Mesenchymal stem cell (in vitro differentiated cells and primary cell): ENCODE results near the gene NMD3.

Experiments used
- DNase-seq: peaks from one replicate; pipeline ENCODE4 v3.0.0-alpha.2; 2013
- H2AFZ ChIP-seq: one replicate; pipeline ENCODE4 v1.6.1; 2013; ENCODE audit warnings: low read depth, mild to moderate bottlenecking, control low read depth, inconsistent platforms, low read length, moderate library complexity
- H2AK5ac ChIP-seq: 2 replicates; pipeline ENCODE4 v1.6.1; 2013; ENCODE audit warnings: low read length, moderate library complexity, mild to moderate bottlenecking, inconsistent platforms; ENCODE audit not compliant: severe bottlenecking
- H2BK120ac ChIP-seq: one replicate; pipeline ENCODE4 v1.6.1; 2013; ENCODE audit warnings: low read depth, mild to moderate bottlenecking, inconsistent platforms, low read length, moderate library complexity
- H2BK12ac ChIP-seq, 2 experiments: one replicate each; pipeline ENCODE4 v1.6.1; 2013; ENCODE audit warnings: inconsistent platforms in 2 of 2, low read length in 2 of 2, mild to moderate bottlenecking in 2 of 2, moderate library complexity in 2 of 2, control low read depth in 1 of 2
- H2BK15ac ChIP-seq: one replicate; pipeline ENCODE4 v1.6.1; 2013; ENCODE audit warnings: mild to moderate bottlenecking, low read depth, inconsistent platforms; ENCODE audit not compliant: poor library complexity, severe bottlenecking
- H2BK5ac ChIP-seq: 2 replicates; pipeline ENCODE4 v1.6.1; 2013; ENCODE audit warnings: low read depth, mild to moderate bottlenecking, low read length, control low read depth, inconsistent platforms; ENCODE audit not compliant: poor library complexity, severe bottlenecking
- H3K14ac ChIP-seq, 2 experiments: one replicate each; pipeline ENCODE4 v1.6.1; 2013; ENCODE audit warnings: inconsistent platforms in 2 of 2, low read length in 2 of 2, control low read depth in 1 of 2, mild to moderate bottlenecking in 1 of 2, moderate library complexity in 1 of 2
- H3K18ac ChIP-seq, 2 experiments: one replicate each; pipeline ENCODE4 v1.6.1; 2013; ENCODE audit warnings: inconsistent platforms in 2 of 2, low read length in 2 of 2, control low read depth in 1 of 2, low read depth in 1 of 2, mild to moderate bottlenecking in 1 of 2
- H3K23ac ChIP-seq, 2 experiments: one replicate each; pipeline ENCODE4 v1.6.1; 2013; ENCODE audit warnings: inconsistent platforms in 2 of 2, low read length in 2 of 2, mild to moderate bottlenecking in 2 of 2, moderate library complexity in 2 of 2, control low read depth in 1 of 2
- H3K27ac ChIP-seq: 2 replicates; pipeline ENCODE4 v1.5.1; 2013; ENCODE audit warnings: mild to moderate bottlenecking, moderate library complexity, low read length, control low read depth, inconsistent platforms; ENCODE audit not compliant: poor library complexity, severe bottlenecking
- H3K27me3 ChIP-seq, 2 experiments: 2 replicates each; pipeline versions ENCODE4 v1.6.1 to v1.7.0; 2013; ENCODE audit warnings: low read length in 2 of 2, mild to moderate bottlenecking in 2 of 2, moderate library complexity in 2 of 2, control low read depth in 1 of 2, inconsistent platforms in 1 of 2; ENCODE audit not compliant: control insufficient read depth in 1 of 2, insufficient read depth in 1 of 2
- H3K36me3 ChIP-seq, 2 experiments: 2 replicates each; pipeline versions ENCODE4 v1.6.1 to v1.7.0; 2013; ENCODE audit warnings: low read length in 2 of 2, control low read depth in 1 of 2, inconsistent platforms in 1 of 2, low read depth in 1 of 2, mild to moderate bottlenecking in 1 of 2; ENCODE audit not compliant: insufficient read depth in 2 of 2, control insufficient read depth in 1 of 2
- H3K4ac ChIP-seq, 2 experiments: one replicate each; pipeline ENCODE4 v1.6.1; 2013; ENCODE audit warnings: inconsistent platforms in 2 of 2, low read length in 2 of 2, mild to moderate bottlenecking in 2 of 2, moderate library complexity in 2 of 2, control low read depth in 1 of 2, low read depth in 1 of 2
- H3K4me1 ChIP-seq: 2 replicates; pipeline ENCODE4 v1.6.1; 2013; ENCODE audit warnings: low read depth, low read length, control low read depth; ENCODE audit not compliant: control insufficient read depth, insufficient read depth
- H3K4me2 ChIP-seq: 2 replicates; pipeline ENCODE4 v1.6.1; 2013; ENCODE audit warnings: low read length, mild to moderate bottlenecking, inconsistent platforms; ENCODE audit not compliant: poor library complexity, severe bottlenecking
- H3K4me3 ChIP-seq, 2 experiments: 2 replicates each; pipeline versions ENCODE4 v1.5.1 to v1.7.0; 2013; ENCODE audit warnings: low read length in 2 of 2, mild to moderate bottlenecking in 2 of 2, control low read depth in 1 of 2, low read depth in 1 of 2; ENCODE audit not compliant: insufficient read depth in 1 of 2
- H3K79me1 ChIP-seq: replicated peaks from 2 replicates; pipeline ENCODE4 v1.6.1; 2013; ENCODE audit warnings: mild to moderate bottlenecking, control low read depth, low read length, inconsistent platforms; ENCODE audit not compliant: poor library complexity, severe bottlenecking
- H3K9ac ChIP-seq: 2 replicates; pipeline ENCODE4 v1.7.0; 2013; ENCODE audit warnings: mild to moderate bottlenecking, low read length, moderate library complexity
- H3K9me3 ChIP-seq: 2 replicates; pipeline ENCODE4 v1.7.0; 2013; ENCODE audit warnings: mild to moderate bottlenecking, low read length; ENCODE audit not compliant: control insufficient read depth
- H4K8ac ChIP-seq: one replicate; pipeline ENCODE4 v1.6.1; 2013; ENCODE audit warnings: inconsistent platforms, mild to moderate bottlenecking, low read length, moderate library complexity
- H4K91ac ChIP-seq: one replicate; pipeline ENCODE4 v1.6.1; 2013; ENCODE audit warnings: mild to moderate bottlenecking, low read length, inconsistent platforms
- WGBS: methylation state at CpG from one replicate; pipeline ENCODE4 v1.1.7; 2013; ENCODE audit warnings: mixed read lengths; 5-methylcytosine and 5-hydroxymethylcytosine counted together

Gene NMD3

DNA sequence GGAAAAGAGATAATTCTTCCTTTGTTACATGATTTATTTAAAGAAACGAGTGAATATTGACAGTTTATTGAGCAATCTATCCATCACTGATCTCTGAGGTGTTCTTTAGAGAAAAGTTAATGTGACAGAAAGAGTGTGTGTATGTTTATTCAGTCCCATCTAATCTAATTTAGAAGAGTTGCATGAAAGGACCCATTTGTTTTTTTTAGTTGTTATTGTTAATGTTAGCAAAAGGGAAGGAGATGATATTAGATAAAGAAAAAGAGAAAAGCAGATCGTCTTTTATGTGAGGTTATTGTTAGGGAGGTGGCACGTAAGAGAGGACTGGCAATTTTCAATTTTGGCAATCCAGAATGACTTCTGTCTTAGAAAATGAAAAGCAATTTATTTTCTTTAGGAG is 46.5 kb downstream of the NMD3 start:
- no peak overlapping the region for H3K14ac ChIP-seq
- H3K4me2 ChIP-seq, result no peak overlapping the region
- H2BK15ac ChIP-seq, result no peak overlapping the region
- no peak overlapping the region for H4K8ac ChIP-seq
- H3K18ac ChIP-seq, result no peak overlapping the region
- no peak overlapping the region for H3K9ac ChIP-seq
- H2BK120ac ChIP-seq, result no peak overlapping the region
- H2BK5ac ChIP-seq, result no peak overlapping the region
- no peak overlapping the region for H4K91ac ChIP-seq
- H3K36me3 ChIP-seq, result peaks cover 0 to 10% of the 10 kb centered on the region in 2 experiments
- WGBS, result 62% methylated on average over 3 of the region's 3 CpGs
- H3K27me3 ChIP-seq, result no peaks in the 10 kb centered on the region
- H3K4ac ChIP-seq, result no peak overlapping the region
- H2AK5ac ChIP-seq, result no peak overlapping the region
- no peak overlapping the region for H3K4me3 ChIP-seq
- peaks cover 6% of the 10 kb centered on the region for H3K79me1 ChIP-seq
- no peak overlapping the region for H3K23ac ChIP-seq
- no peak overlapping the region for H2BK12ac ChIP-seq
- DNase-seq, result no peak
- no peaks in the 10 kb centered on the region for H3K4me1 ChIP-seq
- peaks cover 3% of the 10 kb centered on the region for H3K9me3 ChIP-seq
- H2AFZ ChIP-seq, result no peak overlapping the region
- no peak overlapping the region for H3K27ac ChIP-seq

DNA sequence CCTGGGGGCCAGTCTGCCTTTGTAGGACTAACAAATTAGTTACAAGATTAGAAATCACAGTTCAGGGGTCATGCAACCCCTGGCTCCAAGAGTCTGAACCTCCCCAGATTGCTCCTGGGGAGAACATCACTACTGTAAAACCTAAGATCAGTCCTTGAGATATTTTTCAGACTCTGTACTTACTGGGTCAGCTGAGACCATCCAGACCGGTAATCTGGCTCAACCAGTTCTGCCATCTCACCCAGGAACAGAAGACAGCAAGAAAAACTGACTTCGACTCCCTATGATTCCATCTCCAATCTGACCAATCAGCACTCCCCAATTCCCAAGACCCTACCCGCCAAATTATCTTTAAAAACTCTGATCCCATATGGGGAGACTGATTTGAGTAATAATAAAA is 47.5 kb downstream of the NMD3 start:
- no peak overlapping the region for H3K9ac ChIP-seq
- H2BK15ac ChIP-seq, result no peak overlapping the region
- H2BK120ac ChIP-seq, result no peak overlapping the region
- no peaks in the 10 kb centered on the region for H3K27me3 ChIP-seq
- no peaks in the 10 kb centered on the region for H3K4me1 ChIP-seq
- H2AK5ac ChIP-seq, result no peak overlapping the region
- no peak overlapping the region for H3K14ac ChIP-seq
- H3K4me2 ChIP-seq, result no peak overlapping the region
- no peak overlapping the region for H2AFZ ChIP-seq
- no peak overlapping the region for H3K27ac ChIP-seq
- H3K9me3 ChIP-seq, result peaks cover 3% of the 10 kb centered on the region
- H3K4ac ChIP-seq, result no peak overlapping the region
- H3K4me3 ChIP-seq, result no peak overlapping the region
- H4K91ac ChIP-seq, result no peak overlapping the region
- WGBS, result 100% methylated on average over 2 of the region's 3 CpGs
- H2BK5ac ChIP-seq, result no peak overlapping the region
- no peak overlapping the region for H4K8ac ChIP-seq
- peaks cover 0 to 10% of the 10 kb centered on the region in 2 experiments for H3K36me3 ChIP-seq
- no peak overlapping the region for H2BK12ac ChIP-seq
- H3K23ac ChIP-seq, result no peak overlapping the region
- H3K79me1 ChIP-seq, result peaks cover 6% of the 10 kb centered on the region
- no peak for DNase-seq
- no peak overlapping the region for H3K18ac ChIP-seq

DNA sequence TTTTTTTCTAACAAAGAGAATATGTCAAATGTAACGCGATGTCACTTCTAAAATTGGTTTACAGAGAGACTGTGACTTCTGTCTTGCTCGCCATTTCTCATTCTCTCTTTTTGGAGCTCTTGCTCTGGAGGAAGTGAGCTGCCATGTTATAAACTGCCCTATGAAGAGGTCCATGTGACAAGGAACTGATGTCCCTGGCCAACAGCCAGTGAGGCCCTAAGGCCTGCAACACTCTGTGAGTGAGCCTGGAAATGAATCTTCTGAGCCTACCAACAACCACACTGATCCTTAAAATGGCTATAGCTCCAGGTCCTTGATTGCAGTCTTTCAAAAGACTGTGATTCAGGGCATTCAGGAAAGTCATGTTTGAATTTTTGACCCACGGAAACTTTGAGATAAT is 49.9 kb downstream of the NMD3 start:
- Histone ChIP-seq H2AFZ (peak overlapping the region; percentile 42), H3K9me3 (no peaks in the 10 kb centered on the region), H3K4me3 (no peak overlapping the region), H3K18ac (no peak overlapping the region), H3K4ac (no peak overlapping the region), H4K8ac (no peak overlapping the region), H3K36me3 (peaks cover 0 to 8% of the 10 kb centered on the region in 2 experiments), H3K27me3 (no peaks in the 10 kb centered on the region), H2BK5ac (no peak overlapping the region), H3K4me2 (no peak overlapping the region), H2BK12ac (no peak overlapping the region), H3K23ac (no peak overlapping the region), H2BK15ac (no peak overlapping the region), H2AK5ac (no peak overlapping the region), H3K79me1 (no peaks in the 10 kb centered on the region), H3K27ac (no peak overlapping the region), H3K14ac (no peak overlapping the region), H3K9ac (no peak overlapping the region), H4K91ac (no peak overlapping the region), H3K4me1 (no peaks in the 10 kb centered on the region), H2BK120ac (no peak overlapping the region)
- DNase-seq, result no peak
- over 99% methylated on average over 4 of the region's 4 CpGs for WGBS

DNA sequence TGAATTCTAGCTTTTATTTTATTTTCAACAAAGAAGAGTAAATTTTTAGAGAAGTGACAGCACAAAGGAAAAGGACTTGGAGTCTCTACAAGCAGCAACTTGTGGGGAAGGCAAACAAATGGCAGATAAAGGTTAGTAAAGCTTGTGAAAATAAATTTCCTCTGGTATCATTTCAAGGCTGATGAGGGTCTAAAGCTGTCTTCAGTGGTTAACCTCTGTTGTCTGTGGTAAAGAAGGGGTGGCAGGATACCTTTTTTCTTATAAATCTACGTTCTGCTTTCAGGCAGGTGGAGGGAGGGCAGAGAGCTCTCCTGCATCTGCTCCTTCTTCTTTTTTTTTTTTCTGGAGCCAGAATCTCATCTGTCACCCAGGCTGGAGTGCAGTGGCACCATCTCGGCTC is 50.5 kb downstream of the NMD3 start:
- no peak overlapping the region for H3K4me2 ChIP-seq
- no peak overlapping the region for H2BK120ac ChIP-seq
- H2AK5ac ChIP-seq, result no peak overlapping the region
- no peak overlapping the region for H2AFZ ChIP-seq
- no peak overlapping the region for H2BK5ac ChIP-seq
- no peak overlapping the region for H3K14ac ChIP-seq
- H3K27ac ChIP-seq, result no peak overlapping the region
- no peak overlapping the region for H2BK15ac ChIP-seq
- peaks cover 0 to 14% of the 10 kb centered on the region in 2 experiments for H3K36me3 ChIP-seq
- WGBS, result 95% methylated on average over 2 of the region's 2 CpGs
- H3K4me3 ChIP-seq, result no peak overlapping the region
- H3K79me1 ChIP-seq, result no peaks in the 10 kb centered on the region
- H3K9ac ChIP-seq, result no peak overlapping the region
- no peak overlapping the region for H3K18ac ChIP-seq
- no peak overlapping the region for H4K8ac ChIP-seq
- no peak overlapping the region for H2BK12ac ChIP-seq
- no peak for DNase-seq
- H3K27me3 ChIP-seq, result no peaks in the 10 kb centered on the region
- no peaks in the 10 kb centered on the region for H3K9me3 ChIP-seq
- no peak overlapping the region for H3K4ac ChIP-seq
- H4K91ac ChIP-seq, result no peak overlapping the region
- H3K4me1 ChIP-seq, result no peaks in the 10 kb centered on the region
- H3K23ac ChIP-seq, result no peak overlapping the region
